PC-9 (cell line): Measurements from ENCODE around the gene UNC5C. TPM values are rescaled to one million over a fixed set of nuclear protein-coding genes. Genes with fewer than 3 reads are reported as not detected.

Experiments
- BruUV-seq: library from RNA; stranded (reverse); fragments of 400-500 nt; replicated peaks from 2 replicates; lab custom pipeline; 2021; lab: Mats Ljungman, UMichigan
- CTCF ChIA-PET: fragments of 300-600 bp; sonication (Branson Sonifier 250); formaldehyde crosslinking; loops from one replicate; lab custom pipeline; 2022; ENCODE audit warnings: antibody characterized with exemption; lab: Charles Lee
- POLR2A ChIA-PET: fragments of 300-600 bp; sonication (Branson Sonifier 250); formaldehyde crosslinking; loops from one replicate; lab custom pipeline; 2022; ENCODE audit warnings: antibody characterized with exemption; ENCODE audit not compliant: unreplicated experiment; lab: Charles Lee
- DNase-seq, 2 experiments: peaks; one replicate each; pipeline versions ENCODE4 v3.0.0 to v3.0.0-alpha.2; 2015 to 2022; ENCODE audit warnings: mixed read lengths in 1 of 2
- H2AFZ ChIP-seq: fragments of 200-600 bp; sonication (generic); 2 replicates; pipeline ENCODE4 v1.8.1; 2017; ENCODE audit warnings: antibody characterized with exemption
- H3F3A ChIP-seq: fragments of 200-600 bp; sonication (generic); 2 replicates; pipeline ENCODE4 v1.8.1; 2017; ENCODE audit warnings: antibody characterized with exemption, mild to moderate bottlenecking, low read depth; ENCODE audit not compliant: insufficient read depth
- H3K27ac ChIP-seq: fragments of 200-600 bp; sonication (generic); 2 replicates; pipeline ENCODE4 v1.6.1; 2016; ENCODE audit warnings: mixed run types
- H3K27me3 ChIP-seq: fragments of 200-600 bp; sonication (generic); 2 replicates; pipeline ENCODE4 v1.6.1; 2016; ENCODE audit warnings: low read depth, mixed run types; ENCODE audit not compliant: insufficient read depth
- H3K36me3 ChIP-seq: fragments of 200-600 bp; sonication (generic); 2 replicates; pipeline ENCODE4 v1.6.1; 2016; ENCODE audit warnings: low read depth, mixed run types
- H3K4me1 ChIP-seq: fragments of 200-600 bp; sonication (generic); replicated peaks from 2 replicates; pipeline ENCODE4 v1.6.1; 2016; ENCODE audit warnings: mixed run types; ENCODE audit not compliant: insufficient read depth
- H3K4me2 ChIP-seq: fragments of 200-600 bp; sonication (generic); 2 replicates; pipeline ENCODE4 v1.6.1; 2017; ENCODE audit warnings: mixed run types
- H3K4me3 ChIP-seq: fragments of 200-600 bp; sonication (generic); 2 replicates; pipeline ENCODE4 v1.6.1; 2016; ENCODE audit warnings: mixed run types
- H3K79me2 ChIP-seq: fragments of 200-600 bp; sonication (generic); 2 replicates; pipeline ENCODE4 v1.6.1; 2017; ENCODE audit warnings: low read depth, mixed run types
- H3K9me2 ChIP-seq: fragments of 200-600 bp; sonication (generic); 2 replicates; pipeline ENCODE4 v1.8.1; 2017; ENCODE audit warnings: mild to moderate bottlenecking; ENCODE audit not compliant: insufficient read depth
- H3K9me3 ChIP-seq: fragments of 200-600 bp; sonication (generic); 2 replicates; pipeline ENCODE4 v1.8.1; 2016; ENCODE audit warnings: low read depth; ENCODE audit not compliant: insufficient read depth
- H4K20me1 ChIP-seq: fragments of 200-600 bp; sonication (generic); 2 replicates; pipeline ENCODE4 v1.8.1; 2017; ENCODE audit not compliant: insufficient read depth
- CTCF ChIP-seq: fragments of 200-600 bp; sonication (generic); conservative IDR thresholded peaks from 2 replicates; pipeline ENCODE4 v1.6.1; 2017; ENCODE audit warnings: mixed run types, antibody characterized with exemption, mild to moderate bottlenecking, moderate library complexity
- EZH2 ChIP-seq: fragments of 200-600 bp; sonication (generic); IDR thresholded peaks from 2 replicates; pipeline ENCODE4 v1.8.0; 2017; ENCODE audit warnings: antibody characterized with exemption, low read depth
- intact Hi-C: fragments of 100-400 bp; cut with micrococcal nuclease; formaldehyde crosslinking; loops from one replicate; pipeline ENCODE4 v1.10.0; 2022; ENCODE audit not compliant: unreplicated experiment
- total RNA-seq: library from RNA; stranded (reverse); gene quantifications from 2 replicates; pipeline ENCODE4 v1.2.3, GENCODE V29; 2021

Gene UNC5C
- total RNA-seq, 1 experiment from 2014 or later: not detected

DNA sequence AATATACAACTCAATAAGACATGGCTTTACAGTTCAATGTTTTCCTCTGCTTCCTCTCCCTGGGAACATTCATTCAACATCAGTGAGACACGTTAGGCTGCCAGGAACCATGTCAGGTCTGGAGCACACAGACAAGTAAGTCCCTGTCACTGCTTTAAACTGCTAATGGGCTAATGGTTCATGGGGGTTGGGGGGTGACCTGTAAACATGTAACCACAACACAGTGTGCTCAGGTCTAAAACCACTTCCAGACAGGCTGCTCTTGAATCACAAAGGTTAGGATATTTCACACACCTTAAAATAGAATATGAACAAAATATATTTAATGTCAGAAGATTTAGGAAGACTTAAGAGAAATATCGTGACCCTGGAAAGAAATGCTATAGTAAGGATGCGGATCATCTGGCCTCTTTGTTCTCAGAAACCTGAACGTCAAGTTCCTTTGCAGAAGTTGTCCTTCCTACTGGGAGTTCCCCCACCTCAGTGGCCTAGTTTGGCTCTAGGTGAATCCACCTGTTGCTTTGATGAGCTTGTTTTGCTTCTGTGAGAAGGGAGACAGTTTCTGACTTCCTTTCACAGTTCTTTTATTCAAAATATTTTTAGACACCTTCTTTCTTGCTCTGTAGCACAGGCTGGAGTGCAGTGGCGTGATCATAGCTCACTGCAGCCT, 359.9 kb downstream of the UNC5C start:
- Histone ChIP-seq H3K27me3 (no peaks in the 10 kb centered on the region), H3K9me2 (no peaks in the 10 kb centered on the region), H3K4me1 (no peaks in the 10 kb centered on the region), H2AFZ (no peak overlapping the region), H3K27ac (no peak overlapping the region), H3K4me3 (no peak overlapping the region), H3K4me2 (no peak overlapping the region), H3K9me3 (no peaks in the 10 kb centered on the region), H3K79me2 (no peaks in the 10 kb centered on the region), H3K36me3 (no peaks in the 10 kb centered on the region), H3F3A (no peaks in the 10 kb centered on the region), H4K20me1 (no peaks in the 10 kb centered on the region)
- ChIA-PET CTCF (no interaction called here), POLR2A (no interaction called here)
- no TSS peak for BruUV-seq
- TF ChIP-seq CTCF (no peak), EZH2 (no peak)
- intact Hi-C loops: no loop called here
- DNase-seq: no peak

DNA sequence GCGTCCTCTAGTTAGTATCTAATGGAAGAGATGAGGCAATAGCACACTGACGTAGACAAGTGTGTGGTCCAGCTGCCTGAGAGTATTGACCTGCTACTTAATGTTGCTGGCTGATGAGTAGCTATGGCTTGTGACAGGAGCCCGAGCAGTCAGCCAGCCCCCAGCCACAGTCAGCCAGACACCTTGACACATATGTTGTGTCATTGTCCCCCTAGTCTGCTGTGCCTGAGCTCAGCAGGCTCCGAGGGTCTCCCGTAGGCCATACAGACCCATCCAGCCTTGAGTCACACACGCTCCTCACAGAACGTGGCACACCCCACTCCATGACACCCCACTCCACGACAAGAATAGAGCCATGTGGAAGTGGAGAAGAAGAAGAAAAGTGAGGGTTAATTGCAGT, 362.1 kb downstream of the UNC5C start:
- no peaks in the 10 kb centered on the region for H3K9me2 ChIP-seq
- BruUV-seq: no TSS peak
- no peak overlapping the region for H2AFZ ChIP-seq
- intact Hi-C loops: no loop called here
- H3K9me3 ChIP-seq: no peaks in the 10 kb centered on the region
- no peak overlapping the region for H3K27ac ChIP-seq
- DNase-seq: no peak
- POLR2A ChIA-PET: no interaction called here
- H3K4me1 ChIP-seq: no peaks in the 10 kb centered on the region
- TF ChIP-seq EZH2: no peak
- no peak for TF ChIP-seq CTCF
- no peaks in the 10 kb centered on the region for H4K20me1 ChIP-seq
- no peaks in the 10 kb centered on the region for H3K36me3 ChIP-seq
- no peaks in the 10 kb centered on the region for H3K27me3 ChIP-seq
- H3K79me2 ChIP-seq: no peaks in the 10 kb centered on the region
- no peak overlapping the region for H3K4me3 ChIP-seq
- no peaks in the 10 kb centered on the region for H3F3A ChIP-seq
- no peak overlapping the region for H3K4me2 ChIP-seq
- CTCF ChIA-PET: no interaction called here

DNA sequence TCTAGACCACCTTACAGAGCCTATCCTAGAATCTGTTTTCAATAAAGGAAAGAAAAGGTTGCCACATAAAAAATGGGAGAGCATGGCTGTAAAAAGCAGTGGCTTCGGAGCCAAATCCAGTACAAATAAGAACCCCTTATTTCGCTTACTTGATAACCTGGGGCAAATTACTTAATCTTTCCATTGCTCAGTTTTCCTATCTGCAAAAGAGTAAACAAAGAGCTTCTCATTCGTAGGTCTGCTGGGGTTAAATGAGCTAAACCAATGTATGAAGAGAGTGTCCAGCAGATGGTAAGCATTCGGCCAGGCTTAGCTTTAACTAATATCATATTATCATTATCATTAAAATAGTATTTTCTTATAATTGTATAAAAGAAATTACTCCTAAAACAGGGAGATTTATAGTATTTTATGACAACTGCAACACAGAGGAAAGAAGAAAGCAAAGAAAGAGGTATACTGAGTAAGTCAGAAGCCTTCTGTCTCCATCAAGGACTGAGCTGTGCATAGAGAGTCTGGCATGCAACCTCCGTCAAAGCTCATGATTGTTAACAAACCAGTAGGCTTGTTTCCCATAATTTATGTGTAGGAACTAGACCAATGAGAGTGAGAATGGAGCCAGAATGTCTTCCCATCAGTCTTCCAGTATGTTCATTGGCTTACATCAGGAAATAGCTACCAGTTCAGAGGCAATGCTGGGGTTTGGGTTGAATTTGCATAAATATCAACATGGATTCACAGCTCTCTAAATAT, 364.9 kb downstream of the UNC5C start:
- CTCF ChIA-PET: no interaction called here
- Histone ChIP-seq H3K79me2 (no peaks in the 10 kb centered on the region), H3K4me1 (no peaks in the 10 kb centered on the region), H3K9me3 (no peaks in the 10 kb centered on the region), H3K36me3 (no peaks in the 10 kb centered on the region), H3K4me2 (no peak overlapping the region), H2AFZ (no peak overlapping the region), H3K9me2 (no peaks in the 10 kb centered on the region), H3K4me3 (no peak overlapping the region), H3K27me3 (no peaks in the 10 kb centered on the region), H4K20me1 (no peaks in the 10 kb centered on the region), H3K27ac (no peak overlapping the region), H3F3A (no peaks in the 10 kb centered on the region)
- intact Hi-C loops: no loop called here
- no peak for DNase-seq
- TF ChIP-seq EZH2 (no peak), CTCF (no peak)
- no TSS peak for BruUV-seq
- POLR2A ChIA-PET: no interaction called here
